HG03103 (cell line): ENCODE results near the gene UNC5C.

Experiments
- ATAC-seq: cut with Tn5 transposase; IDR thresholded peaks from one replicate; pipeline ENCODE4 v1.9.1; 2021; ENCODE audit warnings: low read depth; ENCODE audit not compliant: unreplicated experiment

Gene UNC5C

DNA sequence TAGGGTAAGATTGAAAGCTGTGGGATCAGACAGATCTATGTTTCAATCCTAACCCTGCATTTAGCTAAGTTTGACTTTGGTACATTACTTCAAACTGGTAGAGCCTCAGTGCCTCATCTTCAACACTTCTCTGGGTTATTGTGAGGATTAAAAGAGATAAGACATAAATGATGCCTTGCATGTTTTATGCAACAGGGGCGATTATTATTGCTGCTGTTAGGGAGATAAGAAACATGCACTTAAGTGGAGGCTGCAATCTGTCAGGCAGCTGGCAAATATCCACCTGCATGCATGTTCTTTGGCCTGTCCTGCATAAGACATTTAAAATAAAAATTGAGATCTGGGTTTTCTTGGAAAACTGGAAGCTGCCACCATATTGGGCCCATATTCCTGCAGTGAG lies 24.6 kb downstream of the UNC5C start:
- ATAC-seq: no peak

DNA sequence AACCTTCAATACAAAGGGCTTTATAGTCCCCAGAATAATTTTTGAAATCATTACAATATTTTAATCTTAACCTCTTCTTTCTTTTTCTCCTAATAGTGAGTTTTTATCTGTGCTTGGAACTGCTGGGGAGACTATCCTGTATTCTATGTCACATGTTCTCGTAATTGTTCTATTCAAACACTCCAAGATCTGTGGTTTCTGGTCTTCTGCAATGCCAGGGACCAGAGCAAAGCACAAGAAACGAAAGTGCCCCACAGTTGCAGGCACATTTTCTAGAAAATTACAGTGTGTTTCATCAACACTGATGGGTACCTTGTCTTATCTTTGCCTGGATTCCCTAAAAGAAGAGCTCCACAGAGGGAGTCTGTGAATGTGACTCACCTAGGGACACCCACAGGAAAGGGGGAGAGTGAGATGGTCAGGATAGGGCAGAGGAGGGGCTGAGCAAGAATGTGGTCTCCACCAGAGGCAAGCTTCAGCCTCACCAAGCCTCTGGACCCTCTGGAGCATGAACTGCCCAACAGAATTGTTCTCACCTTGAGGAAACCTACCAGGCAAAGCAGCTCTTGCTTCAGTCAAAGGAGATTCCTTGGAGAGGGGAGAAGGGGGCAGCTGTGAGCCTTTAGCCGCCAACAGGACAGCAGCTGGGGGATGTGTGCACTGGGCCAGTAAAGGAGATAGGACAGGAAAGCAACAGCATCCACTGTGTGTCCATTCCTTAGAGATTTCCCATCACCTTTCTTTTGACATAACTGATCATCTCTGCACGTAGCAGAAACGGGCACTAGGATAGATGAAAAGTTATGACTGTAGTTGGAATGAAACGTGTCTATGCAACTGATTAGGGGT lies 25.9 kb downstream of the UNC5C start:
- no peak for ATAC-seq

DNA sequence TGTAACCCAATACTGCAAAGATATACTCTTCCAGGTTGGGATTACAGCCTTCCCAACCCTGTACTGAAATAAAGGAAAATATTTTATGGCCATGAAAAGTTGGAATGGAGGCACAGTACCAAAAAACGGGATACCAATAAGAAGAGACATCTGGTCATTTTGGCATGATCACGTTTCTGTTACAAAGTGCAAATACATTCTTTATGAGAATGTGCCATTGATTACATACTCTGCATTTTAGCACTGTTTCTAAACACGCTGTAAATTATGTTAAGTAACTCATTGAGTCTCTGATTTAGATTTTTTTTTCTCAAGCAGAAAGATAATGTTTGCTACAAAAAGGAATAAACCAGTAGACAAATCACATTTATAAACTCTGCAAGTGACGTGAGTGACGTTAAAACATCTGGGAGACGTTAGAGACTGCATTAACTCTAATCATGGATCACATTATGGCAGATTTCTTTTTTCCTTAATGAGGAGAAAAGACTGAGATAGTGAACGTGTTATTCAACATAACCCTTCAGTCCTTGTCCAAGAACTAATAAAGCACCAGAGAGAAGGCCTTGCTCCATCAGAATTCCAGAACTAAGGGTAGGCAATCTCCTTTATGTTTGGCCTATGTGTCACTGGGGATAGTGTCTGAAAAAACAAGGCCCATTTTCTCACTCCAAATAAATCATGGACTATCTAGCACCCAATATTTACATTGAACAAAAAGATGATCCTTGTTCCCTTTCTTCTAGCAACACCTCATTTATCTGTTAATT lies 31.0 kb downstream of the UNC5C start:
- ATAC-seq: no peak

GRCh38 chr4:95516528-95517017 lies 32.2 kb downstream of the UNC5C start:
- ATAC-seq: no peak

- no peak for ATAC-seq
These were observed 33.2 kb downstream of the UNC5C start for GRCh38 chr4:95515589-95515988.

DNA sequence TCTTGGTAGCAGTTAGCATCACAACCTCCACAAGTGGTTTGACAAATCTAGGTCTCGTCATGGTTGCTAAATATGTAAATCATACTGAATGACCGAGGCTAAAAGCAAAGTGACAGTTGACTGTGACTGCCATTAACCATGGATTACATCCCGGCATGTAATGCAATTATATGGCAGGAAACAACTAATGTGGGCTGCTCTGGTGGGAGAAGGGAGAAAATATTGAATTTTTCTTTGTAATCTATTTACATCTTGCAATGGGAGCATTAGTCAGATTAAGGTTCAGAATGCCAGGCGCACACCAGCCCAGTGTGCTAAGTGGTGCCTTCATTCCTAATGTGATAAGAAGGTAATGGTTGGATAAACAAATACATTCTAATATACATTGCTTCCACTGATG lies 35.8 kb downstream of the UNC5C start:
- no peak for ATAC-seq

- no peak for ATAC-seq
These were observed 37.3 kb downstream of the UNC5C start for GRCh38 chr4:95511477-95511876.

- no peak for ATAC-seq
These were observed 37.9 kb downstream of the UNC5C start for GRCh38 chr4:95510877-95511276.

- no peak for ATAC-seq
These were observed 38.6 kb downstream of the UNC5C start for GRCh38 chr4:95510145-95510544.

GRCh38 chr4:95508421-95508820 lies 40.4 kb downstream of the UNC5C start:
- ATAC-seq: no peak

GRCh38 chr4:95507561-95507960 lies 41.2 kb downstream of the UNC5C start:
- ATAC-seq: no peak

- ATAC-seq: no peak
These were observed 41.6 kb downstream of the UNC5C start for GRCh38 chr4:95507147-95507546.

DNA sequence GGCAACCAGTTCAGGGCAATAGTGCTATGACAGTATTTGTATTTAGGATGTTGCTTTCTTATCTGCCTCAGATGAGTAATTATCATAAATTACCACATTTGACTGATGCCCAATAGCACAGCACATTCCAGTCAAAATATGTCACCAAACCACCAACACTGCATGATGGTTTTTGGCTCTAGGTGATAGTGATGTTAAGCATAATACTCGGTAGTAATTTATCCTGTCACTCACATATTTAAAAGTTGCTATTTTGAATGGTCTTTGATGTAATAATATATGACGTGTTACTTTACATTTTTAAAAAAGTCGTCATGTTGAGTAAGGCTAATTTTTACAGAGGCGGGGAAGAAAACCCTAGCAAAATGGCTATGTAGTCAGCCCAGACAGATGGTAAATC lies 42.5 kb downstream of the UNC5C start:
- ATAC-seq: no peak

DNA sequence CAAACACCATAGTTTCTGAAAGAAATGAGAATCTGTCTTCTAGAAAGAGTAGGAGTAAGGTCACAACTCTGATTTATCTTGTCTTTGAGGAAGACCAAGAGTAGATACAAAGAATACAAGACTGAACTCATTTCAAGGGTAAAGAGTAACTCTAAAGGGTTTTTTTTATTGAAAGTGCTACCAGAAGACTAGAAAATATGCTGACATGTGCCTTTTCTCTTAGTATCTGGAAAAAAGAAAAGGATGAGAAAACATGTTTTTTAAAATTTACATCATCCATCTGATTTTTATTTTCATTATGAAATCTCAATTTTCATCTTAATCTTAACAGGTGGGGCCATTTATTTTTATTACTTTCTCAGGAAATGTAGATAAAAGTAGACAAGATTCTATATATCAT lies 43.0 kb downstream of the UNC5C start:
- no peak for ATAC-seq

DNA sequence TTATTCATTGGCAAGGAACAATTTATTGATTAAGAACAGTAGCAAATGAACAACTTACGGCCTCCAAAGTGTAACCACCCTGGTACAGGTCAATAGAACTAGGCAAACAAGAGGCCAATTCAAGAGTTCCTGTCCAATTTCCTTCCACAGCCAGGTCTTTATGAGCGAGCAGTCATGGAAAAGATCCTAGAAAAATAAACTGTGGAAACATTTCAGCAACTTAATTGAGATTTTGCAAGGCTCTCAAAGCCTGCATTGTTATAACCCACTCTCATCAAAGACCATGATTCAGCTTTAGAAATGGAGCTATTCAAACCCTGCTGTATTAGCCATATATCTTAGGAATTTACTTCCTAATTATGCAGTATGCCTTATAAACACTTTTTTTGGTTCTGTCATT lies 43.6 kb downstream of the UNC5C start:
- no peak for ATAC-seq

- ATAC-seq: no peak
These were observed 44.3 kb downstream of the UNC5C start for GRCh38 chr4:95504501-95504900.

DNA sequence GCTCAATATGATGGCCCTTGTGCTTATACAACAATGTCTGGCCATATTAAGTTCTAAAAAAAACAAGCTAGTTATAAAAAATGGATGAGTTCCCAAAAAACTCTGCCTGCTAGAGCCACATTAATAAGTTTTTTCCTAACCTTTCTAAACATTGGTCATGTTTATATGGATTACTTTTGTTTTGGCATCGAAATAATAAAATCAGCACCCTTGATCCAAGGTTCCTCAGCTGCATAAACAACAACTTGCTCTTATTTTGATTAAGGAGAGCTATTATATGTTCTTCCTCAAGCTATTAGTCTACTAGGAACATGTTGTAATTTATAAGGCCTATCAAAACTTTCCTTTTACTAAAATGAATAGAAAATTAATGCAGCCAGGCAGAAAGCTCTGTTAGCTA lies 48.4 kb downstream of the UNC5C start:
- ATAC-seq: no peak

DNA sequence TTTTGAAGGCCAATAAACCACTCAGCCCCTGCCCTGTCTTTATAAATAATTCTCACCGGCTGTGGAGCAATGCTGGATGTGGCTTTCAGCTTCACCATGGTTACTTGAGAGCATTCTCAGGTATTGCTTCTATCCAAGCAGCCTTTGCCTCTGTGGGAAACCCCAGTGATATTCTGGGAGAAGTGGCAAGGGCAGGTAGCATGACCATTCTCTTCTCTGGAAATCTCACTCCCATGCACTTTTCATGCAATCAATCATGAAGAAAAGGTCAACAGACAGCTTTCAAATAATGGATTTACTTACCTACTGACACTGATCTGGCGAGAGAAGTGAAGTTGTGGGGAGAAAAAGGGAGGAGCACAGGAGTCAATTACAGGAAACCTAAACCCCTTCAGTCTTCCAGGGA lies 49.5 kb downstream of the UNC5C start:
- no peak for ATAC-seq

GRCh38 chr4:95494186-95494585 lies 54.6 kb downstream of the UNC5C start:
- ATAC-seq: no peak

DNA sequence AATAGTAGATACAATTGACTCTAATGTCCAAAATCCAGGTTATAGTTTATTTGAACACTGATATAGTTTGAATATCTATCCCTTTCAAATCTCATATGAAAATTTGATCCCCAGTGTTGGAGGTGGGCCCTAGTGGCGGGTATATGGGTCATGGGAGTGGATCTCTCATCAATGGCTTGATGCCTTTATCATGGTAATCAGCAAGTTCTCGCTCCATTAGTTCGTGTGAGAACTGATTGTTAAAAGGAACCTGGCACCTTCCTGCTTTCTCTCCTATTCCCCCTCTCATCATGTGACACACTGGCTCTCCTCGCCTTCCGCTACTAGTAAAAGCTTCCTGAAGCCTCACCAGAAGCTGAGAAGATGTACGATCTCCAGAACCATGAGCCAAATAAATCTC lies 70.1 kb downstream of the UNC5C start:
- no peak for ATAC-seq

DNA sequence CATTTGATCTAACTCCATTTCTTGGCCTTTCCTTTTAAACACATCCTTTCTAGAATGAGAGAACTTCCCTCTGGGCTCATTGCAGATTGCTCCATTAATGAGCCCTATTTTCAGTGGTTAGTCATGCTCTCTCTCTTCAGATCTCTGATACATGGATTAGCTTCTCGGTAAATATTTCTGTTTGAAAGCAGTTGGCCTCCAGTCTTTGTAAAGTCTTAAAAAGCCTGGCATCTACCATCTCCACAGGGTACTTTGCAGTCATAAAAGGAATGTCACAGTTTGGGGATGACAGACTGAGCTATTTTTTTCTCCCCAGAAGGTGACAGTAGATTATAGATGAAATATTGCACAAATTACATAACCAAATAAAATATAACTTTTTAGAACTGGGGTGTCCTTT lies 72.7 kb downstream of the UNC5C start:
- no peak for ATAC-seq

DNA sequence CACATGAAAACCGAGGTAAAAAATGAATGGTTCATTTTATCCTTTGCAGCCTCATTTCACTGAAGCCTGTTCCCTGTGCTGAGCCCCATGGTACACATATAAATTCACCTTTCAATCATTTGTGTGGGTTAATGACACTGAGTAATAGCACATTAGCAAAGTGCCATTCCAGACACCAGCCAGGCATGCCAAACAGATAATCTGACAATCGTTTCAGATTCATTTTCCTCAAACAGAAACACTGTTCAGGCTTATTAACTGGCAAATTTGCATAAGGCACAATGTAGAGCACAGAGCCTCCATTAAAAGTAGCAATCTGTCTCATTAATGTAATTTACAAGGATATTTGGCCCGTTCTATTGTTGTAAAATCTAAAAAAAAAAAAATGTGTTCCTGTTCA lies 76.2 kb downstream of the UNC5C start:
- no peak for ATAC-seq
